Astrocyte of the cerebellum (primary cell): ENCODE data around the gene NAPG.
A peak's percentile ranks its signal among the peaks of the same experiment; 100 is the strongest.

Experiments
- DNase-seq: peaks from one replicate; pipeline ENCODE4 v3.0.0-alpha.2; 2011; ENCODE audit warnings: low read depth
- H3K4me3 ChIP-seq: 2 replicates; pipeline ENCODE4 v1.5.1; 2011; ENCODE audit warnings: mild to moderate bottlenecking, low read depth, low read length, moderate library complexity
- in situ Hi-C: cut with HindIII; loops from 2 replicates; pipeline ENCODE4 v1.10.0; 2017; ENCODE audit warnings: low sequenced_read_pairs
- TF ChIP-seq, protein P1 (sequence below): IDR thresholded peaks from 2 replicates; pipeline ENCODE4 v1.5.1; 2012; ENCODE audit warnings: low read length, low read depth, moderate library complexity, mild to moderate bottlenecking; ENCODE audit errors: missing control alignments

Gene NAPG

DNA sequence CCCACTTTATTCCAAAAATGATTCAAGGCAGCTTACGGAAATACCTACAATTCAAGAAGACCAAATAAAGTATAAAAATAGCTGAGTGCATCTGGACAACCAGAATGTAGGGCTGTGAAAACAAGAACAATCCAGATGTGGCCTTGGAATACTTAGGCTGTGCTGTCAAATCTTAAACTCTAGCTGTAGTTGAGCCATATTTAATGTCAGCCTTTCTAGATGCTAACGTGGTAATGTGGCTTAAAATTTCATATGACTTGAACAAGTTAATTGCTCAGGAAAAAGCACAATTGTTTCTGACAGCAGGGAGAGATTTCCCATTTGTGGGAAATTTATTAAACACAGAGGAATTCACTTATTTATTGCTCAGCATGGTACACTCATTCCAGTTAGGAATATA is 14.6 kb upstream of the NAPG start:
- no peak for DNase-seq
- H3K4me3 ChIP-seq: no peak overlapping the region
- TF ChIP-seq, protein P1, sequence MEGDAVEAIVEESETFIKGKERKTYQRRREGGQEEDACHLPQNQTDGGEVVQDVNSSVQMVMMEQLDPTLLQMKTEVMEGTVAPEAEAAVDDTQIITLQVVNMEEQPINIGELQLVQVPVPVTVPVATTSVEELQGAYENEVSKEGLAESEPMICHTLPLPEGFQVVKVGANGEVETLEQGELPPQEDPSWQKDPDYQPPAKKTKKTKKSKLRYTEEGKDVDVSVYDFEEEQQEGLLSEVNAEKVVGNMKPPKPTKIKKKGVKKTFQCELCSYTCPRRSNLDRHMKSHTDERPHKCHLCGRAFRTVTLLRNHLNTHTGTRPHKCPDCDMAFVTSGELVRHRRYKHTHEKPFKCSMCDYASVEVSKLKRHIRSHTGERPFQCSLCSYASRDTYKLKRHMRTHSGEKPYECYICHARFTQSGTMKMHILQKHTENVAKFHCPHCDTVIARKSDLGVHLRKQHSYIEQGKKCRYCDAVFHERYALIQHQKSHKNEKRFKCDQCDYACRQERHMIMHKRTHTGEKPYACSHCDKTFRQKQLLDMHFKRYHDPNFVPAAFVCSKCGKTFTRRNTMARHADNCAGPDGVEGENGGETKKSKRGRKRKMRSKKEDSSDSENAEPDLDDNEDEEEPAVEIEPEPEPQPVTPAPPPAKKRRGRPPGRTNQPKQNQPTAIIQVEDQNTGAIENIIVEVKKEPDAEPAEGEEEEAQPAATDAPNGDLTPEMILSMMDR: no peak
- in situ Hi-C loops: no loop called here

GRCh38 chr18:10514082-10514481 is 11.7 kb upstream of the NAPG start:
- no peak overlapping the region for H3K4me3 ChIP-seq
- in situ Hi-C loops: no loop called here

GRCh38 chr18:10514601-10515000 is 11.2 kb upstream of the NAPG start:
- no peak for DNase-seq
- in situ Hi-C loops: no loop called here
- H3K4me3 ChIP-seq: no peak overlapping the region
- TF ChIP-seq, protein P1: no peak

More at GRCh38 chr18:10514082-10514481, 11.7 kb upstream of the NAPG start:
- no peak for DNase-seq
- TF ChIP-seq, protein P1: no peak

GRCh38 chr18:10515456-10515855 is 10.4 kb upstream of the NAPG start:
- in situ Hi-C loops: no loop called here
- TF ChIP-seq, protein P1: no peak
- DNase-seq: no peak

GRCh38 chr18:10516078-10516477 is 9.7 kb upstream of the NAPG start:
- in situ Hi-C loops: no loop called here
- no peak overlapping the region for H3K4me3 ChIP-seq
- no peak for DNase-seq
- TF ChIP-seq, protein P1: no peak

More at GRCh38 chr18:10515456-10515855, 10.4 kb upstream of the NAPG start:
- H3K4me3 ChIP-seq: no peak overlapping the region

- H3K4me3 ChIP-seq: no peak overlapping the region
- TF ChIP-seq, protein P1: peak; percentile 49
- DNase-seq: no peak
- in situ Hi-C loops: no loop called here
Observed at GRCh38 chr18:10518595-10519255, 7.1 kb upstream of the NAPG start.
